HepG2 (cell line): ENCODE data around the gene GIPC1. TPM values are rescaled to one million over a fixed set of nuclear protein-coding genes. Genes with fewer than 3 reads are reported as not detected.

Experiments
- ARNTL ChIP-seq: sonication (generic); formaldehyde crosslinking; IDR thresholded peaks from 2 replicates; pipeline ENCODE4 v1.4.0; 2020; ENCODE audit warnings: mild to moderate bottlenecking, missing genetic modification reagents
- ATF1 ChIP-seq: IDR thresholded peaks from 2 replicates; pipeline ENCODE4 v1.6.1; 2016; ENCODE audit warnings: mild to moderate bottlenecking, control low read depth
- CEBPB ChIP-seq: IDR thresholded peaks from 2 replicates; pipeline ENCODE4 v1.6.1; 2011; ENCODE audit warnings: low read depth, low read length, improper control_type of control experiment, borderline replicate concordance
- FOXK1 ChIP-seq: sonication (generic); formaldehyde crosslinking; IDR thresholded peaks from 2 replicates; pipeline ENCODE4 v1.4.0; 2020; ENCODE audit warnings: low read depth, missing genetic modification reagents, borderline replicate concordance
- FUBP1 ChIP-seq: sonication (generic); formaldehyde crosslinking; IDR thresholded peaks from 2 replicates; pipeline ENCODE4 v1.5.1; 2020; ENCODE audit warnings: missing genetic modification reagents, mild to moderate bottlenecking, borderline replicate concordance
- HCFC1 ChIP-seq: fragments of 150-350 bp; IDR thresholded peaks from 2 replicates; pipeline ENCODE4 v1.6.1; 2014; ENCODE audit warnings: low read depth, low read length
- HOXA5 ChIP-seq: sonication (generic); formaldehyde crosslinking; IDR thresholded peaks from 2 replicates; pipeline ENCODE4 v1.4.0; 2020; ENCODE audit warnings: missing genetic modification reagents
- MAFF ChIP-seq: IDR thresholded peaks from 2 replicates; pipeline ENCODE4 v1.6.1; 2011; ENCODE audit warnings: low read depth, low read length, improper control_type of control experiment
- MIER2 ChIP-seq: IDR thresholded peaks from 2 replicates; pipeline ENCODE4 v1.6.1; 2016; ENCODE audit warnings: missing biosample characterization, missing genetic modification reagents
- MLLT10 ChIP-seq: sonication (generic); formaldehyde crosslinking; IDR thresholded peaks from 2 replicates; pipeline ENCODE4 v1.4.0; 2020; ENCODE audit warnings: missing genetic modification reagents
- PHB2 ChIP-seq: fragments of 450-650 bp; IDR thresholded peaks from 2 replicates; pipeline ENCODE4 v1.6.1; 2018; ENCODE audit not compliant: partially characterized antibody
- RELA ChIP-seq: sonication (generic); formaldehyde crosslinking; IDR thresholded peaks from 2 replicates; pipeline ENCODE4 v1.4.0; 2020; ENCODE audit warnings: missing genetic modification reagents
- SPEN ChIP-seq: sonication (generic); formaldehyde crosslinking; IDR thresholded peaks from 2 replicates; pipeline ENCODE4 v1.5.1; 2020; ENCODE audit warnings: low read depth, mild to moderate bottlenecking, missing genetic modification reagents
- TOE1 ChIP-seq: sonication (generic); formaldehyde crosslinking; IDR thresholded peaks from 2 replicates; pipeline ENCODE4 v1.4.0; 2020; ENCODE audit warnings: mild to moderate bottlenecking, missing genetic modification reagents
- ZBTB38 ChIP-seq: sonication (generic); formaldehyde crosslinking; IDR thresholded peaks from 2 replicates; pipeline ENCODE4 v1.5.1; 2020; ENCODE audit warnings: mild to moderate bottlenecking, missing genetic modification reagents
- ZNF12 ChIP-seq: sonication (generic); formaldehyde crosslinking; IDR thresholded peaks from 2 replicates; pipeline ENCODE4 v1.5.0; 2020; ENCODE audit warnings: missing genetic modification reagents
- ZNF260 ChIP-seq: sonication (generic); formaldehyde crosslinking; IDR thresholded peaks from 2 replicates; pipeline ENCODE4 v1.4.0; 2020; ENCODE audit warnings: missing genetic modification reagents, low read depth, mild to moderate bottlenecking, borderline replicate concordance
- ZNF333 ChIP-seq: sonication (generic); formaldehyde crosslinking; IDR thresholded peaks from 2 replicates; pipeline ENCODE4 v1.4.0; 2020; ENCODE audit warnings: mild to moderate bottlenecking, missing genetic modification reagents, borderline replicate concordance
- ZNF432 ChIP-seq: sonication (generic); formaldehyde crosslinking; IDR thresholded peaks from 2 replicates; pipeline ENCODE4 v1.5.0; 2020; ENCODE audit warnings: missing genetic modification reagents, mild to moderate bottlenecking, borderline replicate concordance
- ZNF570 ChIP-seq: sonication (generic); formaldehyde crosslinking; IDR thresholded peaks from 2 replicates; pipeline ENCODE4 v1.4.0; 2020; ENCODE audit warnings: mild to moderate bottlenecking, missing genetic modification reagents, borderline replicate concordance
- ZNF619 ChIP-seq: sonication (generic); formaldehyde crosslinking; IDR thresholded peaks from 2 replicates; pipeline ENCODE4 v1.4.0; 2020; ENCODE audit warnings: mild to moderate bottlenecking, missing genetic modification reagents
- ZNF749 ChIP-seq: sonication (generic); formaldehyde crosslinking; IDR thresholded peaks from 2 replicates; pipeline ENCODE4 v1.8.0; 2022; ENCODE audit warnings: mild to moderate bottlenecking, missing genetic modification reagents, moderate library complexity, borderline replicate concordance
- ZNF850 ChIP-seq: sonication (generic); formaldehyde crosslinking; conservative IDR thresholded peaks from 2 replicates; pipeline ENCODE4 v1.9.0; 2021; ENCODE audit warnings: mild to moderate bottlenecking, missing genetic modification reagents
- ZSCAN12 ChIP-seq: sonication (generic); formaldehyde crosslinking; IDR thresholded peaks from 2 replicates; pipeline ENCODE4 v1.9.0; 2021; ENCODE audit warnings: mild to moderate bottlenecking, missing genetic modification reagents
- polyA plus RNA-seq, 8 experiments: library from polyadenylated mRNA; depleted of rRNA in 3 of 8; stranded (reverse) in 7 of 8; unstranded in 1 of 8; fragments of >200 nt; fragmentation: Illumina TruSeq in 4 of 8; extraction: Trizol in 4 of 8; gene quantifications; 2 replicates each; pipeline versions ENCODE4 v1.2.1 to v1.2.3, GENCODE V29; 2011 to 2016; ENCODE audit warnings: low read depth in 4 of 8, missing spikeins in 1 of 8, mixed read lengths in 1 of 8; ENCODE audit not compliant: insufficient read depth in 1 of 8
- total RNA-seq, 5 experiments: library from RNA; depleted of rRNA; stranded (reverse); fragments of >200 nt; fragmentation: Illumina TruSeq; extraction: Trizol; gene quantifications; 2 replicates each; pipeline ENCODE4 v1.2.3, GENCODE V29; 2016; ENCODE audit warnings: low read depth in 1 of 5
- TF ChIP-seq, protein P1 (sequence below): sonication (generic); formaldehyde crosslinking; IDR thresholded peaks from 2 replicates; pipeline ENCODE4 v1.8.0; 2022; ENCODE audit warnings: missing genetic modification reagents, low read depth, mild to moderate bottlenecking, borderline replicate concordance
- TF ChIP-seq, protein P2 (sequence below): sonication (generic); formaldehyde crosslinking; IDR thresholded peaks from 2 replicates; pipeline ENCODE4 v1.9.0; 2021; ENCODE audit warnings: missing genetic modification reagents, borderline replicate concordance

Gene GIPC1
- total and polyA plus RNA-seq, 2 of the 13 experiments (the other 11 are each of a cell fraction or from before 2014, with no cell fraction given) = 27.1 to 48.1 TPM

DNA sequence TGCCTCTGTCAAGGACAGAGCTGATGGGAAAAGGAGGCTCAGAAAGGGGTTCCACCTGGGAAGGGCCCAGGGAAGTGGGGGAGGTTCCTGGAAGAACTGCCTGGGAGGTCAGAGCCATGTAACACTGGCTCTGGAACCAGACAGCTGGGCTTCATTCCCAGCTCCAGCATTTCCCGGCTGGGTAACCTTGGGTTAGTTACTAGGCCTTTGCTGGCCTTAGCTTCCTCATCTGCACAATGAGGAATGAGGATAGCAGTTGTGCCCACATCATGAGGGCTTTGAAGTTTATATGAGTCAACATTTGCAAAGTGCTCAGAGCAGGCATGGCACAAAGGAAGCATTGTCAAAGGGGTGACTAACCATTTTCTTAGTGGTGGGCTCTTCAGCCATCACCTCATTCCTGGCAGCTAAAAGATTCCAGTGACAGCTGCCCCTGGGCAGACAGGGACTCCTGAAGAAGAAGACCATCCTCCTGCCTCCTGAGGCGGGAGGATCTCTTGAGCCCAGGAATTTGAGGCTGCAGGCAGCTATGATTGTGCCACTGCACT is 24.0 kb upstream of the GIPC1 start (continued):
- TF ChIP-seq ZNF12 (CRISPR knock-in tag) (peak; percentile 83), ZNF619 (CRISPR knock-in tag) (no peak), FUBP1 (CRISPR knock-in tag) (no peak), MLLT10 (CRISPR knock-in tag) (no peak), ZBTB38 (0 out of 2 replicates have a peak, but pooled peaks have one; percentile 0), ATF1 (no peak), ZNF570 (CRISPR knock-in tag) (no peak), ZNF333 (CRISPR knock-in tag) (no peak), CEBPB (no peak), ZNF850 (no peak), ZNF432 (CRISPR knock-in tag) (no peak), SPEN (CRISPR knock-in tag) (no peak; the same call in 1 of the 2 replicates), TOE1 (CRISPR knock-in tag) (no peak), HOXA5 (CRISPR knock-in tag) (no peak), ZNF260 (no peak), HCFC1 (no peak), RELA (CRISPR knock-in tag) (0 out of 2 replicates have a peak, but pooled peaks have one; percentile 45), ZNF749 (CRISPR knock-in tag) (no peak), PHB2 (no peak), MIER2 (CRISPR knock-in tag) (peak; percentile 33; the same call in 1 of the 2 replicates), MAFF (peak; percentile 58), ARNTL (CRISPR knock-in tag) (no peak), FOXK1 (CRISPR knock-in tag) (peak; percentile 66; the same call in 1 of the 2 replicates), ZSCAN12 (CRISPR knock-in tag) (no peak)
- TF ChIP-seq, protein P1, sequence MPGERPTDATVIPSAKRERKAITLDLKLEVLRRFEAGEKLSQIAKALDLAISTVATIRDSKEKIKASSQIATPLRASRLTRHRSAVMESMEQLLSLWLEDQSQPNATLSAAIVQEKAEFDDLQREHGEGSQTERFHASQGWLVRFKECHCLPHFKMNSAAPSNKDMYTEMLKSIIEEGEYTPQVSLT (CRISPR knock-in tag) = no peak
- TF ChIP-seq, protein P2, sequence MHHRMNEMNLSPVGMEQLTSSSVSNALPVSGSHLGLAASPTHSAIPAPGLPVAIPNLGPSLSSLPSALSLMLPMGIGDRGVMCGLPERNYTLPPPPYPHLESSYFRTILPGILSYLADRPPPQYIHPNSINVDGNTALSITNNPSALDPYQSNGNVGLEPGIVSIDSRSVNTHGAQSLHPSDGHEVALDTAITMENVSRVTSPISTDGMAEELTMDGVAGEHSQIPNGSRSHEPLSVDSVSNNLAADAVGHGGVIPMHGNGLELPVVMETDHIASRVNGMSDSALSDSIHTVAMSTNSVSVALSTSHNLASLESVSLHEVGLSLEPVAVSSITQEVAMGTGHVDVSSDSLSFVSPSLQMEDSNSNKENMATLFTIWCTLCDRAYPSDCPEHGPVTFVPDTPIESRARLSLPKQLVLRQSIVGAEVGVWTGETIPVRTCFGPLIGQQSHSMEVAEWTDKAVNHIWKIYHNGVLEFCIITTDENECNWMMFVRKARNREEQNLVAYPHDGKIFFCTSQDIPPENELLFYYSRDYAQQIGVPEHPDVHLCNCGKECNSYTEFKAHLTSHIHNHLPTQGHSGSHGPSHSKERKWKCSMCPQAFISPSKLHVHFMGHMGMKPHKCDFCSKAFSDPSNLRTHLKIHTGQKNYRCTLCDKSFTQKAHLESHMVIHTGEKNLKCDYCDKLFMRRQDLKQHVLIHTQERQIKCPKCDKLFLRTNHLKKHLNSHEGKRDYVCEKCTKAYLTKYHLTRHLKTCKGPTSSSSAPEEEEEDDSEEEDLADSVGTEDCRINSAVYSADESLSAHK (CRISPR knock-in tag) = no peak
